Trophoblast cell (in vitro differentiated cells and primary cell): Measurements from ENCODE around the gene MRPS23.

Source experiments
- DNase-seq, 2 donors: peaks; one replicate each; pipeline ENCODE4 v3.0.0-alpha.2; 2016
- H2AFZ ChIP-seq: 2 replicates; pipeline ENCODE4 v1.6.1; 2013; ENCODE audit warnings: low read length, moderate library complexity, mild to moderate bottlenecking; ENCODE audit not compliant: insufficient read depth, poor library complexity
- H2AK5ac ChIP-seq: 2 replicates; pipeline ENCODE4 v1.6.1; 2013; ENCODE audit warnings: mild to moderate bottlenecking, low read length
- H2BK120ac ChIP-seq: 2 replicates; pipeline ENCODE4 v1.6.1; 2013; ENCODE audit warnings: low read length, mild to moderate bottlenecking, moderate library complexity; ENCODE audit not compliant: insufficient read depth, poor library complexity
- H2BK12ac ChIP-seq: 2 replicates; pipeline ENCODE4 v1.6.1; 2013; ENCODE audit warnings: mild to moderate bottlenecking, low read length, moderate library complexity
- H2BK5ac ChIP-seq: 2 replicates; pipeline ENCODE4 v1.6.1; 2013; ENCODE audit warnings: low read length, low read depth, moderate library complexity, mild to moderate bottlenecking; ENCODE audit not compliant: poor library complexity
- H3K14ac ChIP-seq: 2 replicates; pipeline ENCODE4 v1.6.1; 2013; ENCODE audit warnings: mild to moderate bottlenecking, low read length
- H3K18ac ChIP-seq: 2 replicates; pipeline ENCODE4 v1.6.1; 2013; ENCODE audit warnings: mild to moderate bottlenecking, low read length
- H3K23ac ChIP-seq: 2 replicates; pipeline ENCODE4 v1.6.1; 2013; ENCODE audit warnings: low read length
- H3K27ac ChIP-seq: 2 replicates; pipeline ENCODE4 v1.5.1; 2013; ENCODE audit warnings: low read depth, mild to moderate bottlenecking, inconsistent platforms, low read length, moderate library complexity
- H3K27me3 ChIP-seq: 2 replicates; pipeline ENCODE4 v1.6.1; 2013; ENCODE audit warnings: inconsistent platforms, mild to moderate bottlenecking, low read length, moderate library complexity; ENCODE audit not compliant: insufficient read depth
- H3K36me3 ChIP-seq, 2 experiments: 1 replicate in 1 of 2; 2 replicates in 1 of 2; pipeline ENCODE4 v1.6.1; 2013; ENCODE audit warnings: low read length in 2 of 2, mild to moderate bottlenecking in 2 of 2, moderate library complexity in 1 of 2; ENCODE audit not compliant: insufficient read depth in 2 of 2, control insufficient read depth in 1 of 2
- H3K4ac ChIP-seq: 2 replicates; pipeline ENCODE4 v1.6.1; 2013; ENCODE audit warnings: low read depth, mild to moderate bottlenecking, low read length, moderate library complexity
- H3K4me1 ChIP-seq, 2 experiments: 1 replicate in 1 of 2; 2 replicates in 1 of 2; pipeline ENCODE4 v1.6.1; 2013; ENCODE audit warnings: low read length in 2 of 2, mild to moderate bottlenecking in 2 of 2, moderate library complexity in 1 of 2; ENCODE audit not compliant: insufficient read depth in 2 of 2, control insufficient read depth in 1 of 2
- H3K4me2 ChIP-seq: 2 replicates; pipeline ENCODE4 v1.6.1; 2013; ENCODE audit warnings: inconsistent platforms, mild to moderate bottlenecking, low read length, moderate library complexity
- H3K4me3 ChIP-seq: 2 replicates; pipeline ENCODE4 v1.5.1; 2013; ENCODE audit warnings: mild to moderate bottlenecking, low read depth, low read length, inconsistent platforms
- H3K79me1 ChIP-seq: one replicate; pipeline ENCODE4 v1.6.1; 2013; ENCODE audit warnings: low read length
- H3K79me2 ChIP-seq: 2 replicates; pipeline ENCODE4 v1.6.1; 2013; ENCODE audit warnings: low read length, mild to moderate bottlenecking; ENCODE audit not compliant: control insufficient read depth, insufficient read depth, poor library complexity
- H3K9ac ChIP-seq: 2 replicates; pipeline ENCODE4 v1.6.1; 2013; ENCODE audit warnings: mild to moderate bottlenecking, low read length
- H3K9me3 ChIP-seq: 2 replicates; pipeline ENCODE4 v1.6.1; 2013; ENCODE audit warnings: low read depth, mild to moderate bottlenecking, control low read depth, inconsistent platforms, low read length; ENCODE audit not compliant: insufficient read depth
- H4K12ac ChIP-seq: 2 replicates; pipeline ENCODE4 v1.6.1; 2013; ENCODE audit warnings: low read depth, mild to moderate bottlenecking, low read length, moderate library complexity
- H4K8ac ChIP-seq: 2 replicates; pipeline ENCODE4 v1.6.1; 2013; ENCODE audit warnings: low read depth, mild to moderate bottlenecking, low read length, moderate library complexity
- H4K91ac ChIP-seq: one replicate; pipeline ENCODE4 v1.6.1; 2013; ENCODE audit warnings: low read depth, mild to moderate bottlenecking, low read length, moderate library complexity
- WGBS: extraction: QIAGEN DNeasy Blood & Tissue Kit; methylation state at CpG from one replicate; pipeline ENCODE4 v1.1.7; 2013; ENCODE audit warnings: missing lambda C conversion rate; ENCODE audit not compliant: insufficient read length, insufficient coverage; ENCODE audit errors: extremely low coverage; 5-methylcytosine and 5-hydroxymethylcytosine counted together

The MRPS23 gene

GRCh38 chr17:57855391-57856035, 5.7 kb upstream of the MRPS23 start:
- Histone ChIP-seq H3K4me2 (no peak overlapping the region), H3K27me3 (no peaks in the 10 kb centered on the region), H4K91ac (peak overlapping the region; percentile 1), H3K79me2 (peaks cover under 1% of the 10 kb centered on the region), H3K4me3 (no peak overlapping the region), H3K9me3 (no peaks in the 10 kb centered on the region), H4K8ac (peak overlapping the region; percentile 31), H3K4ac (no peak overlapping the region), H3K23ac (no peak overlapping the region), H2BK5ac (no peak overlapping the region), H3K9ac (no peak overlapping the region), H3K79me1 (peaks cover 3% of the 10 kb centered on the region), H2AK5ac (no peak overlapping the region), H4K12ac (no peak overlapping the region), H2BK120ac (no peak overlapping the region), H3K14ac (no peak overlapping the region), H3K18ac (no peak overlapping the region), H2AFZ (peak overlapping the region; percentile 45), H2BK12ac (peak overlapping the region; percentile 50), H3K36me3 (no peaks in the 10 kb centered on the region), H3K27ac (peak overlapping the region; percentile 22), H3K4me1 (peaks cover 4% of the 10 kb centered on the region in 2 experiments)
- WGBS = no CpG with 5 or more reads among the region's 6 CpGs
- DNase-seq = no peak

- Histone ChIP-seq H3K4me2 (no peak overlapping the region), H4K91ac (no peak overlapping the region), H3K18ac (no peak overlapping the region), H3K27ac (no peak overlapping the region), H3K9me3 (no peaks in the 10 kb centered on the region), H3K9ac (no peak overlapping the region), H3K36me3 (no peaks in the 10 kb centered on the region), H4K8ac (no peak overlapping the region), H3K27me3 (no peaks in the 10 kb centered on the region), H3K14ac (no peak overlapping the region), H3K4ac (no peak overlapping the region), H2BK12ac (no peak overlapping the region), H2BK5ac (no peak overlapping the region), H3K79me2 (peaks cover 6% of the 10 kb centered on the region), H2AFZ (no peak overlapping the region), H2BK120ac (no peak overlapping the region), H3K4me3 (no peak overlapping the region), H2AK5ac (no peak overlapping the region), H3K4me1 (peaks cover 10% of the 10 kb centered on the region in 2 experiments), H3K23ac (no peak overlapping the region), H4K12ac (no peak overlapping the region), H3K79me1 (peaks cover 8% of the 10 kb centered on the region)
- no peak for DNase-seq
- WGBS = no CpG with 5 or more reads among the region's 8 CpGs
Measured at GRCh38 chr17:57853695-57854094, 3.9 kb upstream of the MRPS23 start.

- no peak overlapping the region for H2BK12ac ChIP-seq
- no peak overlapping the region for H3K23ac ChIP-seq
- WGBS = no CpG with 5 or more reads among the region's 6 CpGs
- H3K14ac ChIP-seq = no peak overlapping the region
- no peak overlapping the region for H2AK5ac ChIP-seq
- no peak overlapping the region for H2AFZ ChIP-seq
- peaks cover 6% of the 10 kb centered on the region for H3K79me2 ChIP-seq
- no peaks in the 10 kb centered on the region for H3K9me3 ChIP-seq
- no peak for DNase-seq
- H3K4me3 ChIP-seq = no peak overlapping the region
- H3K27ac ChIP-seq = no peak overlapping the region
- H3K4me1 ChIP-seq = peaks cover 10% of the 10 kb centered on the region in 2 experiments
- no peaks in the 10 kb centered on the region for H3K27me3 ChIP-seq
- H2BK5ac ChIP-seq = no peak overlapping the region
- H4K91ac ChIP-seq = no peak overlapping the region
- no peak overlapping the region for H4K12ac ChIP-seq
- H3K36me3 ChIP-seq = peaks cover 0 to 2% of the 10 kb centered on the region in 2 experiments
- no peak overlapping the region for H3K4ac ChIP-seq
- peaks cover 8% of the 10 kb centered on the region for H3K79me1 ChIP-seq
- no peak overlapping the region for H3K9ac ChIP-seq
- H4K8ac ChIP-seq = no peak overlapping the region
- no peak overlapping the region for H3K18ac ChIP-seq
- H2BK120ac ChIP-seq = no peak overlapping the region
- no peak overlapping the region for H3K4me2 ChIP-seq
Measured at GRCh38 chr17:57852955-57853328, 3.1 kb upstream of the MRPS23 start.

- no peak for DNase-seq
- Histone ChIP-seq H3K36me3 (peaks cover 2% of the 10 kb centered on the region in 2 experiments), H2BK5ac (no peak overlapping the region), H4K12ac (no peak overlapping the region), H3K4ac (no peak overlapping the region), H2BK120ac (no peak overlapping the region), H3K27me3 (no peaks in the 10 kb centered on the region), H3K9me3 (no peaks in the 10 kb centered on the region), H4K91ac (no peak overlapping the region), H2BK12ac (no peak overlapping the region), H2AK5ac (no peak overlapping the region), H3K14ac (no peak overlapping the region), H3K27ac (no peak overlapping the region), H3K4me2 (no peak overlapping the region), H4K8ac (no peak overlapping the region), H3K18ac (no peak overlapping the region), H3K4me3 (no peak overlapping the region), H3K4me1 (peaks cover 10% of the 10 kb centered on the region in 2 experiments), H3K79me1 (peaks cover 8% of the 10 kb centered on the region), H3K9ac (no peak overlapping the region), H2AFZ (no peak overlapping the region), H3K23ac (no peak overlapping the region), H3K79me2 (peaks cover 6% of the 10 kb centered on the region)
- WGBS = no CpG with 5 or more reads among the region's 9 CpGs
Measured at GRCh38 chr17:57852092-57852954, 2.5 kb upstream of the MRPS23 start.
